B cell (primary cell): ENCODE data around the gene ADCK2. TPM values are rescaled to one million over a fixed set of nuclear protein-coding genes. Genes with fewer than 3 reads are reported as not detected.

Source experiments
- ATAC-seq: fragments of 200-7000 bp; cut with Tn5 transposase; one replicate; pipeline ENCODE4 v1.10.0; 2021; ENCODE audit warnings: low read depth, mild to moderate bottlenecking, moderate number of reproducible peaks, moderate library complexity
- CTCF ChIA-PET: fragments of 350-600 bp; sonication (Branson Sonifier 250); formaldehyde crosslinking; loops from one replicate; lab custom pipeline; 2021; ENCODE audit warnings: antibody characterized with exemption, inconsistent platforms; lab: Charles Lee
- POLR2A ChIA-PET: fragments of 350-600 bp; sonication (Branson Sonifier 250); formaldehyde crosslinking; loops from one replicate; lab custom pipeline; 2021; ENCODE audit warnings: antibody characterized with exemption; lab: Charles Lee
- DNase-seq: peaks from one replicate; pipeline ENCODE4 v3.0.0; 2013
- H2AFZ ChIP-seq: 2 replicates; pipeline ENCODE4 v1.6.1; 2012; ENCODE audit warnings: mild to moderate bottlenecking, low read depth, low read length; ENCODE audit not compliant: insufficient read depth, poor library complexity, severe bottlenecking
- H3K27ac ChIP-seq, 2 donors: 1 replicate in 1 of 2; 2 replicates in 1 of 2; pipeline ENCODE4 v1.5.1; 2012 to 2013; ENCODE audit warnings: low read length in 2 of 2, mild to moderate bottlenecking in 2 of 2, moderate library complexity in 1 of 2
- H3K27me3 ChIP-seq, 4 experiments: fragments of 200-600 bp in 1 of 4; sonication (generic) in 1 of 4; replicated peaks in 1 of 4; 1 replicate in 2 of 4; 2 replicates in 2 of 4; pipeline versions ENCODE4 v1.6.1 to v1.7.0; 2013 to 2016; ENCODE audit warnings: low read length in 3 of 4, mild to moderate bottlenecking in 2 of 4, mixed read lengths in 1 of 4, moderate library complexity in 1 of 4; ENCODE audit not compliant: insufficient read depth in 4 of 4, control insufficient read depth in 3 of 4; ENCODE audit errors: control extremely low read depth in 1 of 4
- H3K36me3 ChIP-seq, 2 experiments: replicated peaks in 1 of 2; 1 replicate in 1 of 2; 2 replicates in 1 of 2; pipeline versions ENCODE4 v1.6.1 to v1.7.1; 2013; ENCODE audit warnings: low read length in 1 of 2; ENCODE audit not compliant: insufficient read depth in 2 of 2, control insufficient read depth in 1 of 2; ENCODE audit errors: control extremely low read depth in 1 of 2, extremely low read depth in 1 of 2
- H3K4me1 ChIP-seq, 2 donors: fragments of 200-600 bp in 1 of 2; sonication (generic) in 1 of 2; 1 replicate in 1 of 2; 2 replicates in 1 of 2; pipeline versions ENCODE4 v1.5.1 to v1.6.1; 2013 to 2017; ENCODE audit warnings: low read length in 2 of 2; ENCODE audit not compliant: control insufficient read depth in 2 of 2, insufficient read depth in 2 of 2
- H3K4me2 ChIP-seq: replicated peaks from 2 replicates; pipeline ENCODE3; 2012; ENCODE audit warnings: mild to moderate bottlenecking, low read depth, low read length; ENCODE audit not compliant: poor library complexity, severe bottlenecking
- H3K4me3 ChIP-seq, 5 experiments: fragments of 200-600 bp in 1 of 5; sonication (generic) in 1 of 5; 1 replicate in 3 of 5; 2 replicates in 2 of 5; pipeline versions ENCODE4 v1.5.1 to v1.7.0; 2011 to 2016; ENCODE audit warnings: low read length in 4 of 5, mild to moderate bottlenecking in 4 of 5, low read depth in 2 of 5, control low read depth in 1 of 5, moderate library complexity in 1 of 5; ENCODE audit not compliant: insufficient read depth in 1 of 5; ENCODE audit errors: control extremely low read depth in 1 of 5, extremely low read depth in 1 of 5
- H3K79me2 ChIP-seq: fragments of 200-600 bp; sonication (generic); one replicate; pipeline ENCODE4 v1.6.0; 2016; ENCODE audit warnings: low read length; ENCODE audit not compliant: control insufficient read depth, insufficient read depth
- H3K9ac ChIP-seq: fragments of 200-600 bp; sonication (generic); 2 replicates; pipeline ENCODE4 v1.6.1; 2017; ENCODE audit warnings: mild to moderate bottlenecking, low read length, moderate library complexity
- H3K9me3 ChIP-seq, 3 donors: one replicate each; pipeline versions ENCODE4 v1.6.1 to v1.7.1; 2013; ENCODE audit warnings: low read length in 2 of 3; ENCODE audit not compliant: control insufficient read depth in 2 of 3, insufficient read depth in 1 of 3; ENCODE audit errors: control extremely low read depth in 1 of 3
- H4K20me1 ChIP-seq: 2 replicates; pipeline ENCODE4 v1.6.0; 2012; ENCODE audit warnings: mild to moderate bottlenecking, low read length; ENCODE audit not compliant: insufficient read depth, control insufficient read depth, poor library complexity, severe bottlenecking
- H3K27ac Mint-ChIP-seq: one replicate; pipeline ENCODE4 v1.8.0; 2021; ENCODE audit warnings: mixed read lengths
- H3K27me3 Mint-ChIP-seq: one replicate; pipeline ENCODE4 v1.8.0; 2021; ENCODE audit warnings: mixed read lengths
- H3K4me1 Mint-ChIP-seq: one replicate; pipeline ENCODE4 v1.8.0; 2021; ENCODE audit warnings: mixed read lengths
- H3K4me3 Mint-ChIP-seq: one replicate; pipeline ENCODE4 v1.8.0; 2021; ENCODE audit warnings: mixed read lengths
- H3K9me3 Mint-ChIP-seq: one replicate; pipeline ENCODE4 v1.8.0; 2022; ENCODE audit warnings: mixed read lengths; ENCODE audit not compliant: insufficient read depth
- CTCF ChIP-seq: fragments of 200-600 bp; IDR thresholded peaks from one replicate; pipeline ENCODE4 v1.8.0; 2022; ENCODE audit warnings: antibody characterized with exemption, mild to moderate bottlenecking
- EZH2 ChIP-seq: IDR thresholded peaks from 2 replicates; pipeline ENCODE4 v1.6.1; 2012; ENCODE audit warnings: borderline replicate concordance, low read depth, mild to moderate bottlenecking, moderate library complexity, low read length; ENCODE audit not compliant: insufficient read depth, poor library complexity, severe bottlenecking
- WGBS: methylation state at CpG from one replicate; pipeline ENCODE4 v1.1.5; 2013; ENCODE audit warnings: missing lambda C conversion rate; ENCODE audit not compliant: insufficient coverage; 5-methylcytosine and 5-hydroxymethylcytosine counted together
- intact Hi-C: fragments of 100-400 bp; cut with micrococcal nuclease; formaldehyde crosslinking; loops from one replicate; pipeline ENCODE4 v1.10.0; 2022
- polyA plus RNA-seq: library from polyadenylated mRNA; depleted of rRNA; stranded (reverse); fragments of >200 nt; gene quantifications from 2 replicates; pipeline ENCODE4 v1.2.3, GENCODE V29; 2012
- total RNA-seq, 2 donors: library from RNA; stranded (reverse); fragments of 120-200 nt in 1 of 2; gene quantifications; 1 replicate in 1 of 2; 2 replicates in 1 of 2; pipeline versions ENCODE4 v1.2.3 to v1.2.4, GENCODE V29; 2013 to 2022

The ADCK2 gene
- total and polyA plus RNA-seq, 2 donors (not counting 1 experiment from before 2014, with no cell fraction given), result 13.3 to 32.6 TPM

DNA sequence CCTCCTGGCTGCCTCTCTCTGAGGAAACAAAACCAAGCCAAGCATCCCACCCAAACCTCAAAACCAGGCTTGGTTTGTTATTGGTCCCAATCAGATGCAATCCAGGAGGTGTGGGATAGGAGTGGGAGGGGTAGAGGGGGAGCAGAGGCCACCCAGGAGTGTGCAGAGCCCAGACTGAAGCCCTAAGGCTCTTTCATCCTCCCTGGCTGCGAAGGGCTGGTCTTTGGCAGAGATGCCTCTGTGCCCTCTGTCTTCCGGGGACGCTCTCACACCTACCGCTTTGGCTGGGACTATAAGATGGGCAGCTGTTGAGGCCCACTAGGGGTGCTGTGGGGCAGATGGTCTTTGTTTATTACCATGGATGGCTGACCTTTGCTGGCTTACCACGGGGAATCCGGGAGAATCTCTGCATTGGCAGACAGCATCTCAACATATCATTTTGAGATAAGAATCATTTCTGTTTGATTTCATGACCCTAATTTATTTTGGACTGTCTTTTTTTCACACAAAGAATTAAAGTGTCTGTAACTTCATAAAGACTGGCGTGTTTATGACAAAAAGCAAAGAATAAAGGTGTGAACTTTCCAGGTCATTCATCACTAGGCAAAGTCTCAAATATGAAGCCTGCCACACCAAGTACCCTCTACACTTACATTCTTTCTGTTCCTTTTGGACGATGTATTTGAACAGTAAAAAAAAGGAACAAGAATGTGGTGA lies 25.7 kb upstream of the ADCK2 start:
- DNase-seq (peak; percentile 69), ATAC-seq (peak; percentile 98)
- peak overlapping the region; percentile 29 for H3K27ac Mint-ChIP-seq
- Histone ChIP-seq H2AFZ (peak overlapping the region; percentile 78), H3K4me1 (peaks cover 9 to 13% of the 10 kb centered on the region in 2 donors), H3K9ac (no peak overlapping the region), H3K79me2 (no peaks in the 10 kb centered on the region), H3K4me2 (peak overlapping the region; percentile 18), H3K9me3 (peaks cover 0 to 9% (median 0%) of the 10 kb centered on the region in 3 donors), H3K27me3 (peaks cover 0 to 6% (median 3%) of the 10 kb centered on the region in 4 experiments), H4K20me1 (no peaks in the 10 kb centered on the region), H3K27ac (no peak overlapping the region), H3K4me3 (no peak overlapping the region), H3K36me3 (no peaks in the 10 kb centered on the region)
- WGBS, result no CpG with 5 or more reads among the region's 8 CpGs
- ChIA-PET CTCF (interaction anchor here (0.7 to 1.9 kb wide), 10 partner anchors 9 to 1366 kb away, joined by 3 to 14 read pairs (median 3); no protein-coding TSS in a partner anchor), POLR2A (interaction anchor here (0.5 to 0.8 kb wide), 2 partner anchors 30 to 40 kb away, joined by 4 to 9 read pairs; no protein-coding TSS in a partner anchor)
- H3K27me3 Mint-ChIP-seq, result peaks cover 15% of the 10 kb centered on the region
- intact Hi-C loops, result no loop called here
- H3K4me3 Mint-ChIP-seq, result no peak overlapping the region
- no peaks in the 10 kb centered on the region for H3K9me3 Mint-ChIP-seq
- peaks cover 11% of the 10 kb centered on the region for H3K4me1 Mint-ChIP-seq
- TF ChIP-seq EZH2, result no peak
- TF ChIP-seq CTCF, result peak; percentile 77
